Peyer's patch (tissue), 4 donors: ENCODE results near the gene ANKMY2.

Source experiments
- POLR2A ChIP-seq, 2 donors: fragments of 450-650 bp; IDR thresholded peaks; one replicate each; pipeline ENCODE4 v1.5.1; 2017; ENCODE audit warnings: antibody characterized with exemption in 2 of 2, mild to moderate bottlenecking in 2 of 2, moderate library complexity in 2 of 2
- TF ChIP-seq, protein P1 (sequence below), 6 experiments: fragments of 450-650 bp in 4 of 6; fragments of 200-600 bp in 2 of 6; sonication (generic) in 1 of 6; IDR thresholded peaks; one replicate each; pipeline ENCODE4 v1.5.1; 2017 to 2019; ENCODE audit warnings: antibody characterized with exemption in 6 of 6, mild to moderate bottlenecking in 3 of 6, moderate library complexity in 1 of 6

DNA sequence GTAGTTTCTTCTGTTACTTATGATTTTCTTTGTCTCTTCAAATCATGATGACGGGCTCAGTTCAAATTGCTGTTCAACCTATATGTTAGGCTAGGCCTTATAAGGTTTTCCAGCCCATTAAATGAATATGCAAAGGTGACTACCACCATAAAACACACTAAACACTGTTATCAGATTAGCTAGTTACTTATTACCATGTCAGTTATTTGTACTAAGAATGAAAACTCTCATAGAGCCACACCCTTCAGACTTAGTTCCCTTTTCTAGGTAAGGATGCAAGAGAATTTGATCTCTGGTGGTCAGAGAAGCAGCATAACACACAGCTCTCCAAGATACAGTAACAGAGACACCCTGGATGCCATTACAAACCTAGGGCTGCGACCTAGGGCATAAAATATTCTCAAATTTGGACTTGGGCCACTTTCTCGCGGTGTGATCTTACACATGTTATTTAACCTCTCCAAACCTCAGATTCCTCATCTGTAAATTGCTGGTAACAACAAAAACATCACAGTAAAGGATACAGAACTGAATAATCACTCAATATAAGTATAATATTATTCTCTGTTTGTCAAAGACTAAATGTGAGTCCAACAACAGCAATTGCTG is 35.6 kb downstream of the ANKMY2 start:
- TF ChIP-seq, protein P1, sequence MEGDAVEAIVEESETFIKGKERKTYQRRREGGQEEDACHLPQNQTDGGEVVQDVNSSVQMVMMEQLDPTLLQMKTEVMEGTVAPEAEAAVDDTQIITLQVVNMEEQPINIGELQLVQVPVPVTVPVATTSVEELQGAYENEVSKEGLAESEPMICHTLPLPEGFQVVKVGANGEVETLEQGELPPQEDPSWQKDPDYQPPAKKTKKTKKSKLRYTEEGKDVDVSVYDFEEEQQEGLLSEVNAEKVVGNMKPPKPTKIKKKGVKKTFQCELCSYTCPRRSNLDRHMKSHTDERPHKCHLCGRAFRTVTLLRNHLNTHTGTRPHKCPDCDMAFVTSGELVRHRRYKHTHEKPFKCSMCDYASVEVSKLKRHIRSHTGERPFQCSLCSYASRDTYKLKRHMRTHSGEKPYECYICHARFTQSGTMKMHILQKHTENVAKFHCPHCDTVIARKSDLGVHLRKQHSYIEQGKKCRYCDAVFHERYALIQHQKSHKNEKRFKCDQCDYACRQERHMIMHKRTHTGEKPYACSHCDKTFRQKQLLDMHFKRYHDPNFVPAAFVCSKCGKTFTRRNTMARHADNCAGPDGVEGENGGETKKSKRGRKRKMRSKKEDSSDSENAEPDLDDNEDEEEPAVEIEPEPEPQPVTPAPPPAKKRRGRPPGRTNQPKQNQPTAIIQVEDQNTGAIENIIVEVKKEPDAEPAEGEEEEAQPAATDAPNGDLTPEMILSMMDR (IDR thresholded peaks at IDR 0.05): no peak
- no peak for TF ChIP-seq POLR2A (IDR thresholded peaks at IDR 0.05)
